Stimulated activated CD8-positive, alpha-beta memory T cell treated with anti-CD3 and anti-CD28 coated beads, Interleukin-12 subunit alpha, Interleukin-12 subunit beta, amount 100 ng/mL, for 24 hours (primary cell): ENCODE data around the gene DCAF12.
"Not testable (repeated sequence)": the region's sequence is repeated elsewhere in the genome, so short reads cannot be mapped to it uniquely, and the experiment has no call there.

Source experiments
- DNase-seq: peaks from one replicate; pipeline ENCODE4 v3.0.0-alpha.2; 2020; ENCODE audit errors: extremely low read depth

The DCAF12 gene

GRCh38 chr9:34069831-34070230 lies 56.7 kb downstream of the DCAF12 start:
- DNase-seq = no peak

GRCh38 chr9:34065541-34065940 lies 61.0 kb downstream of the DCAF12 start:
- DNase-seq = no peak

- DNase-seq = no peak
Measured at GRCh38 chr9:34059954-34060353, 66.5 kb downstream of the DCAF12 start.

GRCh38 chr9:34059281-34059680 lies 67.2 kb downstream of the DCAF12 start:
- DNase-seq = no peak

- no peak for DNase-seq
Measured at GRCh38 chr9:34049630-34050384, 76.7 kb downstream of the DCAF12 start.

- DNase-seq = peak; percentile 93
Measured at GRCh38 chr9:34048727-34049629, 77.5 kb downstream of the DCAF12 start, which contains the start of gene UBAP2. TSS of gene UBAP2 (minus strand) at chr9:34048887. CDS start at chr9:34017148, 31,739 bp downstream.

- DNase-seq = peak; percentile 42
Measured at GRCh38 chr9:34047864-34048726, 78.4 kb downstream of the DCAF12 start.

GRCh38 chr9:34046784-34047379 lies 79.6 kb downstream of the DCAF12 start:
- DNase-seq = no peak

- no peak for DNase-seq
Measured at GRCh38 chr9:34045903-34046302, 80.6 kb downstream of the DCAF12 start.

GRCh38 chr9:34042074-34042473 lies 84.4 kb downstream of the DCAF12 start:
- DNase-seq = not testable (repeated sequence)

- not testable (repeated sequence) for DNase-seq
Measured at GRCh38 chr9:34038851-34039250, 87.6 kb downstream of the DCAF12 start.

- DNase-seq = no peak
Measured at GRCh38 chr9:34037626-34038025, 88.9 kb downstream of the DCAF12 start.

GRCh38 chr9:34036625-34037024 lies 89.9 kb downstream of the DCAF12 start:
- no peak for DNase-seq
